Measurements from ENCODE around the gene DLGAP4.

- TF ChIP-seq TAF1 (IDR thresholded peaks at IDR 0.05; ENCODE audit: borderline replicate concordance, low read depth, low read length) = no peak
- TF ChIP-seq CTCF (IDR thresholded peaks at IDR 0.05 in 2 of 3, conservative IDR thresholded peaks at IDR 0.05 in 1 of 3; ENCODE audit: control insufficient read depth in 2 of 3, extremely low read depth in 1 of 3, insufficient read depth in 1 of 3, low read depth in 3 of 3, low read length in 3 of 3) = no peak
- TF ChIP-seq CEBPB (IDR thresholded peaks at IDR 0.05; ENCODE audit: borderline replicate concordance in 1 of 2, low read depth in 2 of 2, low read length in 2 of 2) = no peak
- TF ChIP-seq KAT2A (conservative IDR thresholded peaks at IDR 0.05; ENCODE audit: control insufficient read depth, low read depth, low read length) = no peak
- no peak for TF ChIP-seq NR2C2 (IDR thresholded peaks at IDR 0.05; ENCODE audit: borderline replicate concordance, control insufficient read depth, insufficient read length, low read depth)
- TF ChIP-seq PAX8 (IDR thresholded peaks at IDR 0.05) = no peak
- no peak for TF ChIP-seq TCF7 (IDR thresholded peaks at IDR 0.05; ENCODE audit: borderline replicate concordance)
- TF ChIP-seq NR2C1 (IDR thresholded peaks at IDR 0.05) = no peak
- no peak for TF ChIP-seq MTA2 (IDR thresholded peaks at IDR 0.05; ENCODE audit: low read depth)
- no peak for TF ChIP-seq POLR2A (IDR thresholded peaks at IDR 0.05; ENCODE audit: low read depth, low read length)
- TF ChIP-seq SIX5 (IDR thresholded peaks at IDR 0.05; ENCODE audit: low read depth, low read length, severe bottlenecking) = no peak
- TF ChIP-seq NFIC (IDR thresholded peaks at IDR 0.05; ENCODE audit: low read depth, low read length) = no peak
- TF ChIP-seq POLR2AphosphoS5 (IDR thresholded peaks at IDR 0.05; ENCODE audit: low read length) = no peak
Observed at GRCh38 chr20:36439731-36440072, 133.6 kb downstream of the DLGAP4 start.

All from GM12878 (cell line).